HG03558 (cell line): ENCODE measurements around the gene JAZF1.

Experiments used
- ATAC-seq: cut with Tn5 transposase; IDR thresholded peaks from one replicate; pipeline ENCODE4 v1.9.1; 2021; ENCODE audit warnings: moderate number of reproducible peaks; ENCODE audit not compliant: unreplicated experiment; ENCODE audit errors: extremely low read depth

JAZF1 gene

GRCh38 chr7:28192786-28193585, 12.4 kb upstream of the JAZF1 start:
- no peak for ATAC-seq

GRCh38 chr7:28191751-28192150, 11.2 kb upstream of the JAZF1 start:
- no peak for ATAC-seq

GRCh38 chr7:28191184-28191583, 10.6 kb upstream of the JAZF1 start:
- ATAC-seq: no peak

- no peak for ATAC-seq
Measured at GRCh38 chr7:28190077-28190710, 9.6 kb upstream of the JAZF1 start.

GRCh38 chr7:28187012-28187411, 6.4 kb upstream of the JAZF1 start:
- ATAC-seq: no peak

- no peak for ATAC-seq
Measured at GRCh38 chr7:28183627-28184026, 3.0 kb upstream of the JAZF1 start.

- no peak for ATAC-seq
Measured at GRCh38 chr7:28182071-28182471, 1.5 kb upstream of the JAZF1 start.

- no peak for ATAC-seq
Measured at GRCh38 chr7:28181416-28181815, 821 bp upstream of the JAZF1 start.

GRCh38 chr7:28180031-28180363, 598 bp downstream of the JAZF1 start:
- no peak for ATAC-seq

GRCh38 chr7:28179120-28180030, 1.2 kb downstream of the JAZF1 start:
- no peak for ATAC-seq

GRCh38 chr7:28178599-28178998, 2.0 kb downstream of the JAZF1 start:
- no peak for ATAC-seq

- ATAC-seq: no peak
Measured at GRCh38 chr7:28177836-28178235, 2.8 kb downstream of the JAZF1 start.

GRCh38 chr7:28176645-28177044, 4.0 kb downstream of the JAZF1 start:
- no peak for ATAC-seq

- ATAC-seq: no peak
Measured at GRCh38 chr7:28176174-28176573, 4.4 kb downstream of the JAZF1 start.

GRCh38 chr7:28174901-28175661, 5.5 kb downstream of the JAZF1 start:
- no peak for ATAC-seq

- ATAC-seq: no peak
Measured at GRCh38 chr7:28174442-28174841, 6.2 kb downstream of the JAZF1 start.

GRCh38 chr7:28173531-28173930, 7.1 kb downstream of the JAZF1 start:
- ATAC-seq: no peak

GRCh38 chr7:28172958-28173357, 7.6 kb downstream of the JAZF1 start:
- no peak for ATAC-seq

GRCh38 chr7:28170701-28171100, 9.9 kb downstream of the JAZF1 start:
- no peak for ATAC-seq

- ATAC-seq: no peak
Measured at GRCh38 chr7:28169230-28169629, 11.4 kb downstream of the JAZF1 start.
